CD14-positive monocyte (primary cell): ENCODE measurements around the gene DGKB. TPM values are rescaled to one million over a fixed set of nuclear protein-coding genes. Genes with fewer than 3 reads are reported as not detected.

Source experiments
- DNase-seq, 3 donors: peaks; one replicate each; pipeline ENCODE4 v3.0.0-alpha.2; 2011 to 2022
- H2AFZ ChIP-seq: 2 replicates; pipeline ENCODE4 v1.6.0; 2012; ENCODE audit warnings: mild to moderate bottlenecking, low read depth, low read length, inconsistent platforms; ENCODE audit not compliant: insufficient read depth, poor library complexity, severe bottlenecking
- H3K27ac ChIP-seq, 2 donors: 1 replicate in 1 of 2; 2 replicates in 1 of 2; pipeline ENCODE4 v1.5.1; 2012 to 2013; ENCODE audit warnings: low read length in 2 of 2, control low read depth in 1 of 2, inconsistent platforms in 1 of 2, low read depth in 1 of 2, mild to moderate bottlenecking in 1 of 2
- H3K27me3 ChIP-seq, 2 donors: one replicate each; pipeline versions ENCODE4 v1.6.0 to v1.6.1; 2011 to 2013; ENCODE audit warnings: low read length in 2 of 2; ENCODE audit not compliant: control insufficient read depth in 2 of 2, insufficient read depth in 2 of 2
- H3K36me3 ChIP-seq, 2 donors: replicated peaks in 1 of 2; 1 replicate in 1 of 2; 2 replicates in 1 of 2; pipeline versions ENCODE4 v1.5.1 to v1.6.1; 2012 to 2013; ENCODE audit warnings: low read length in 2 of 2, control low read depth in 1 of 2, inconsistent platforms in 1 of 2, mild to moderate bottlenecking in 1 of 2; ENCODE audit not compliant: insufficient read depth in 2 of 2, control insufficient read depth in 1 of 2
- H3K4me1 ChIP-seq, 2 donors: 1 replicate in 1 of 2; 2 replicates in 1 of 2; pipeline versions ENCODE4 v1.5.1 to v1.6.1; 2012 to 2013; ENCODE audit warnings: low read length in 2 of 2, control low read depth in 1 of 2, inconsistent platforms in 1 of 2, mild to moderate bottlenecking in 1 of 2, moderate library complexity in 1 of 2; ENCODE audit not compliant: insufficient read depth in 2 of 2, control insufficient read depth in 1 of 2
- H3K4me2 ChIP-seq: replicated peaks from 2 replicates; pipeline ENCODE3; 2012; ENCODE audit warnings: low read length, moderate library complexity, mild to moderate bottlenecking; ENCODE audit not compliant: poor library complexity, severe bottlenecking; ENCODE audit errors: extremely low read depth
- H3K4me3 ChIP-seq, 3 experiments: fragments of 200-600 bp in 1 of 3; sonication (generic) in 1 of 3; replicated peaks in 1 of 3; 1 replicate in 2 of 3; 2 replicates in 1 of 3; pipeline ENCODE4 v1.5.1; 2011 to 2013; ENCODE audit warnings: low read length in 3 of 3, mild to moderate bottlenecking in 3 of 3, control low read depth in 2 of 3, low read depth in 2 of 3, inconsistent platforms in 1 of 3, moderate library complexity in 1 of 3
- H3K79me2 ChIP-seq: 2 replicates; pipeline ENCODE4 v1.6.0; 2012; ENCODE audit warnings: mild to moderate bottlenecking, control low read depth, inconsistent platforms, low read length, moderate library complexity; ENCODE audit not compliant: insufficient read depth
- H3K9ac ChIP-seq: 2 replicates; pipeline ENCODE4 v1.6.0; 2017; ENCODE audit warnings: low read length, mild to moderate bottlenecking; ENCODE audit not compliant: insufficient read depth, poor library complexity, severe bottlenecking
- H3K9me3 ChIP-seq, 2 donors: replicated peaks in 1 of 2; 1 replicate in 1 of 2; 2 replicates in 1 of 2; pipeline versions ENCODE4 v1.5.1 to v1.6.1; 2012 to 2013; ENCODE audit warnings: low read length in 2 of 2, control low read depth in 1 of 2; ENCODE audit not compliant: control insufficient read depth in 1 of 2, insufficient read depth in 1 of 2
- H4K20me1 ChIP-seq: 2 replicates; pipeline ENCODE4 v1.6.0; 2012; ENCODE audit warnings: mild to moderate bottlenecking, low read length, control low read depth, moderate library complexity; ENCODE audit not compliant: insufficient read depth
- H3K27ac Mint-ChIP-seq, 7 donors: one replicate each; pipeline ENCODE4 v1.8.0; 2020; ENCODE audit warnings: mild to moderate bottlenecking in 7 of 7, mixed read lengths in 7 of 7, moderate library complexity in 6 of 7, inconsistent platforms in 2 of 7
- H3K27me3 Mint-ChIP-seq, 3 donors: one replicate each; pipeline ENCODE4 v1.8.0; 2021 to 2022; ENCODE audit warnings: low read depth in 3 of 3, mild to moderate bottlenecking in 3 of 3, mixed read lengths in 3 of 3, moderate library complexity in 3 of 3, inconsistent platforms in 1 of 3
- H3K36me3 Mint-ChIP-seq, 2 donors: one replicate each; pipeline ENCODE4 v1.8.0; 2020; ENCODE audit warnings: mixed read lengths in 2 of 2, inconsistent platforms in 1 of 2, mild to moderate bottlenecking in 1 of 2
- H3K4me1 Mint-ChIP-seq: one replicate; pipeline ENCODE4 v1.8.0; 2020; ENCODE audit warnings: mild to moderate bottlenecking, mixed read lengths
- H3K4me3 Mint-ChIP-seq, 2 donors: one replicate each; pipeline ENCODE4 v1.8.0; 2020; ENCODE audit warnings: mild to moderate bottlenecking in 2 of 2, mixed read lengths in 2 of 2, moderate library complexity in 1 of 2
- H3K9me3 Mint-ChIP-seq, 7 donors: one replicate each; pipeline ENCODE4 v1.8.0; 2020 to 2022; ENCODE audit warnings: mixed read lengths in 7 of 7, mild to moderate bottlenecking in 6 of 7, moderate library complexity in 6 of 7, inconsistent platforms in 2 of 7
- WGBS: methylation state at CpG from one replicate; pipeline ENCODE4 v1.1.5; 2013; ENCODE audit warnings: missing lambda C conversion rate; ENCODE audit not compliant: insufficient coverage; 5-methylcytosine and 5-hydroxymethylcytosine counted together
- intact Hi-C, 2 donors: fragments of 100-400 bp; cut with micrococcal nuclease; formaldehyde crosslinking; loops; one replicate each; pipeline versions ENCODE4 v1.15.0 to v1.15.1; 2023
- polyA plus RNA-seq, 3 donors: library from polyadenylated mRNA; depleted of rRNA in 1 of 3; unstranded in 2 of 3; stranded (reverse) in 1 of 3; fragments of 300-500 nt in 2 of 3; fragments of >200 nt in 1 of 3; fragmentation: Illumina TruSeq in 2 of 3; gene quantifications; 1 replicate in 2 of 3; 2 replicates in 1 of 3; pipeline ENCODE4 v1.2.3, GENCODE V29; 2012 to 2021
- TF ChIP-seq, protein P1 (sequence below): fragments of 200-600 bp; IDR thresholded peaks from one replicate; pipeline ENCODE4 v1.8.0; 2022; ENCODE audit warnings: antibody characterized with exemption, mild to moderate bottlenecking

DGKB gene
- polyA plus RNA-seq, 3 donors: not detected

DNA sequence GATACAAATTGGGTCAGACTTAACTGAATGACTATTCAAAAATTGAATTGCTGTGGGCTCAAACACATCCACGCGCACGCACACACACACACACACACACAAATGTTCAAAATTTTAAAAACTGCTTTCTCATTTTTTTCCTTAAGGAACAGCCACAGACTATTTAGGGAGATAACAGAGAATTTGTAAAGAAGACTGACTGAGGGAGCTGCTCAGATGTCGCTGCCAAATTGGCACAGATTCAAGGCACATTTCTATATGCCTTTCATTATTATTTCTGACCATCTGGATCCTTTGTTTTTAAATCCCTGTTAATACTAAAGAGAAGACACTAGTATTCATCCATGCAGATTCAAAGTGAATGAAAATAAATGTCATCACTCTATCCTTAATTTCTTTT is 154.8 kb downstream of the DGKB start:
- Histone ChIP-seq H3K4me2 (no peak overlapping the region), H3K27me3 (no peaks in the 10 kb centered on the region), H3K36me3 (no peaks in the 10 kb centered on the region), H4K20me1 (no peaks in the 10 kb centered on the region), H3K9ac (no peak overlapping the region), H3K79me2 (no peaks in the 10 kb centered on the region), H3K4me3 (no peak overlapping the region), H3K27ac (no peak overlapping the region), H3K4me1 (no peaks in the 10 kb centered on the region), H3K9me3 (peaks cover 16 to 23% of the 10 kb centered on the region in 2 donors), H2AFZ (no peak overlapping the region)
- Mint-ChIP-seq H3K27ac (no peak overlapping the region), H3K4me3 (no peak overlapping the region), H3K27me3 (no peaks in the 10 kb centered on the region), H3K4me1 (no peaks in the 10 kb centered on the region), H3K36me3 (no peaks in the 10 kb centered on the region), H3K9me3 (peaks cover 2 to 18% (median 8%) of the 10 kb centered on the region in 7 donors)
- DNase-seq: no peak
- no CpG with 5 or more reads among the region's 4 CpGs for WGBS
- TF ChIP-seq, protein P1, sequence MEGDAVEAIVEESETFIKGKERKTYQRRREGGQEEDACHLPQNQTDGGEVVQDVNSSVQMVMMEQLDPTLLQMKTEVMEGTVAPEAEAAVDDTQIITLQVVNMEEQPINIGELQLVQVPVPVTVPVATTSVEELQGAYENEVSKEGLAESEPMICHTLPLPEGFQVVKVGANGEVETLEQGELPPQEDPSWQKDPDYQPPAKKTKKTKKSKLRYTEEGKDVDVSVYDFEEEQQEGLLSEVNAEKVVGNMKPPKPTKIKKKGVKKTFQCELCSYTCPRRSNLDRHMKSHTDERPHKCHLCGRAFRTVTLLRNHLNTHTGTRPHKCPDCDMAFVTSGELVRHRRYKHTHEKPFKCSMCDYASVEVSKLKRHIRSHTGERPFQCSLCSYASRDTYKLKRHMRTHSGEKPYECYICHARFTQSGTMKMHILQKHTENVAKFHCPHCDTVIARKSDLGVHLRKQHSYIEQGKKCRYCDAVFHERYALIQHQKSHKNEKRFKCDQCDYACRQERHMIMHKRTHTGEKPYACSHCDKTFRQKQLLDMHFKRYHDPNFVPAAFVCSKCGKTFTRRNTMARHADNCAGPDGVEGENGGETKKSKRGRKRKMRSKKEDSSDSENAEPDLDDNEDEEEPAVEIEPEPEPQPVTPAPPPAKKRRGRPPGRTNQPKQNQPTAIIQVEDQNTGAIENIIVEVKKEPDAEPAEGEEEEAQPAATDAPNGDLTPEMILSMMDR: no peak
- intact Hi-C loops: no loop called here

DNA sequence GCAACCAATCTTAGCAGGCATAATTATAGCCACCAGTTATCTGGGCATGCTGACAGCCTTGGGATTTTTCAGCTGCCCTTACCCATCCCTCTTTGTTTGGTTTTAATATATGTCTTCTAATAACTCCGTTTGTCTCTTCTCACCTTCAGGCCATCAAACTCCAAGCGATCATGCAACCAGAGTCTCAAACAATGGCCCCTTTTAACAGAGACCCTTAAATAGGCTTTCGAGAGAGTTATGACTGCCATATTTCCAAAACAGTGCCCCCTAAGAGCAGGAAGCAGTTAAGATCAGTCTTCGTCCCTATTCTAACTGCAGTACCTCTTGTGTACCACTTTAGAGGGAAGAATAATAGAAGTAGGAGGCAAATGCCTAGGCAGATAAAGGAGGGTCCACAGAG is 157.5 kb downstream of the DGKB start:
- DNase-seq: no peak
- no peaks in the 10 kb centered on the region for H3K79me2 ChIP-seq
- H3K4me3 Mint-ChIP-seq: no peak overlapping the region
- H3K9me3 ChIP-seq: peaks cover 23 to 41% of the 10 kb centered on the region in 2 donors
- no peaks in the 10 kb centered on the region for H4K20me1 ChIP-seq
- 80% methylated on average over 2 of the region's 4 CpGs for WGBS
- peaks cover under 1 to 20% (median 10%) of the 10 kb centered on the region in 7 donors for H3K9me3 Mint-ChIP-seq
- no peaks in the 10 kb centered on the region for H3K36me3 ChIP-seq
- no peak overlapping the region for H3K27ac Mint-ChIP-seq
- H3K27ac ChIP-seq: no peak overlapping the region
- H3K9ac ChIP-seq: no peak overlapping the region
- H3K4me1 ChIP-seq: no peaks in the 10 kb centered on the region
- intact Hi-C loops: no loop called here
- H3K4me1 Mint-ChIP-seq: no peaks in the 10 kb centered on the region
- no peak overlapping the region for H3K4me3 ChIP-seq
- H2AFZ ChIP-seq: no peak overlapping the region
- no peaks in the 10 kb centered on the region for H3K36me3 Mint-ChIP-seq
- no peaks in the 10 kb centered on the region for H3K27me3 Mint-ChIP-seq
- TF ChIP-seq, protein P1: no peak
- H3K4me2 ChIP-seq: no peak overlapping the region
- H3K27me3 ChIP-seq: no peaks in the 10 kb centered on the region
